ENCODE results near the gene SFXN5. TPM values are rescaled to one million over a fixed set of nuclear protein-coding genes. Genes with fewer than 3 reads are reported as not detected.

SFXN5 gene
- total RNA-seq, 1 experiment from 2014 or later = 27.8 TPM

- in situ Hi-C loops (cut with HindIII; ENCODE audit: low pct_unique_long_range_greater_than_20kb, low sequenced_read_pairs) = no loop called here
- Histone ChIP-seq H3K4me3 (ENCODE audit: low read depth in 2 of 2, low read length in 2 of 2) (no peak overlapping the region), H3K27me3 (ENCODE audit: control insufficient read depth, insufficient read depth, low read length) (no peaks in the 10 kb centered on the region), H3K4me1 (ENCODE audit: control insufficient read depth, insufficient read depth, low read length) (no peaks in the 10 kb centered on the region), H3K9me3 (ENCODE audit: control insufficient read depth, insufficient read depth, low read depth, low read length) (no peaks in the 10 kb centered on the region), H3K36me3 (ENCODE audit: control insufficient read depth, insufficient read depth, low read length) (no peaks in the 10 kb centered on the region), H3K27ac (ENCODE audit: low read length) (no peak overlapping the region)
- intact Hi-C loops (cut with micrococcal nuclease; ENCODE audit: unreplicated experiment) = no loop called here
- BruUV-seq (replicated peaks) = no TSS peak
- TF ChIP-seq POLR2AphosphoS5 (IDR thresholded peaks at IDR 0.05; ENCODE audit: low read depth, low read length) = no peak
- TF ChIP-seq, protein P1, sequence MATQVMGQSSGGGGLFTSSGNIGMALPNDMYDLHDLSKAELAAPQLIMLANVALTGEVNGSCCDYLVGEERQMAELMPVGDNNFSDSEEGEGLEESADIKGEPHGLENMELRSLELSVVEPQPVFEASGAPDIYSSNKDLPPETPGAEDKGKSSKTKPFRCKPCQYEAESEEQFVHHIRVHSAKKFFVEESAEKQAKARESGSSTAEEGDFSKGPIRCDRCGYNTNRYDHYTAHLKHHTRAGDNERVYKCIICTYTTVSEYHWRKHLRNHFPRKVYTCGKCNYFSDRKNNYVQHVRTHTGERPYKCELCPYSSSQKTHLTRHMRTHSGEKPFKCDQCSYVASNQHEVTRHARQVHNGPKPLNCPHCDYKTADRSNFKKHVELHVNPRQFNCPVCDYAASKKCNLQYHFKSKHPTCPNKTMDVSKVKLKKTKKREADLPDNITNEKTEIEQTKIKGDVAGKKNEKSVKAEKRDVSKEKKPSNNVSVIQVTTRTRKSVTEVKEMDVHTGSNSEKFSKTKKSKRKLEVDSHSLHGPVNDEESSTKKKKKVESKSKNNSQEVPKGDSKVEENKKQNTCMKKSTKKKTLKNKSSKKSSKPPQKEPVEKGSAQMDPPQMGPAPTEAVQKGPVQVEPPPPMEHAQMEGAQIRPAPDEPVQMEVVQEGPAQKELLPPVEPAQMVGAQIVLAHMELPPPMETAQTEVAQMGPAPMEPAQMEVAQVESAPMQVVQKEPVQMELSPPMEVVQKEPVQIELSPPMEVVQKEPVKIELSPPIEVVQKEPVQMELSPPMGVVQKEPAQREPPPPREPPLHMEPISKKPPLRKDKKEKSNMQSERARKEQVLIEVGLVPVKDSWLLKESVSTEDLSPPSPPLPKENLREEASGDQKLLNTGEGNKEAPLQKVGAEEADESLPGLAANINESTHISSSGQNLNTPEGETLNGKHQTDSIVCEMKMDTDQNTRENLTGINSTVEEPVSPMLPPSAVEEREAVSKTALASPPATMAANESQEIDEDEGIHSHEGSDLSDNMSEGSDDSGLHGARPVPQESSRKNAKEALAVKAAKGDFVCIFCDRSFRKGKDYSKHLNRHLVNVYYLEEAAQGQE (IDR thresholded peaks at IDR 0.05; ENCODE audit: insufficient read depth in 1 of 2, low read depth in 2 of 2, low read length in 1 of 2) = no peak
- ChIA-PET CTCF (no interaction called here), POLR2A (no interaction called here)
- DNase-seq (ENCODE audit: low read depth, low spot score) (no peak), ATAC-seq (no peak)
Observed at GRCh38 chr2:72942881-72943418, 128.6 kb downstream of the SFXN5 start.

DNA sequence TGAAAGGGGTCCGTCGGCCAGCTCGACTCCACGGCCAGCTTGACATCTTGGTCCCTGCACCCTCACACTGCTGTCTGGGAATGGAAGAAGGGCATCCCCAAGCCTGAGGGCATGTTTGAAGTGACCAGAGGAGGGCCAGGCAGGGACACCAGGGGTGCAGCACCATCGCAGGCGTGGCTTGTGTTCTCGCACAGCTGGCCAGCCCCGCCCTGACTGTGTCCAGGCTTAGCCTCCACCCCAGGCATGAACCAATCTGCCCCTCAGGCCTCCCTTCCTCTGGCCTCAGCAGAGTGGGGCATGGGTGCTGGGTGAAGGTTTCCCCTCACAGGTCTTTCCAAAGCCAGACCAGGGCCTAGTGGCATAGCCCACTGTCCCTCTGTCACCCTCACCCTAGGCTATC, 129.2 kb downstream of the SFXN5 start:
- intact Hi-C loops (cut with micrococcal nuclease; ENCODE audit: unreplicated experiment) = no loop called here
- Histone ChIP-seq H3K4me1 (ENCODE audit: control insufficient read depth, insufficient read depth, low read length) (no peaks in the 10 kb centered on the region), H3K27me3 (ENCODE audit: control insufficient read depth, insufficient read depth, low read length) (no peaks in the 10 kb centered on the region), H3K9me3 (ENCODE audit: control insufficient read depth, insufficient read depth, low read depth, low read length) (no peaks in the 10 kb centered on the region), H3K4me3 (ENCODE audit: low read depth in 2 of 2, low read length in 2 of 2) (no peak overlapping the region), H3K36me3 (ENCODE audit: control insufficient read depth, insufficient read depth, low read length) (no peaks in the 10 kb centered on the region), H3K27ac (ENCODE audit: low read length) (no peak overlapping the region)
- TF ChIP-seq SIN3A (IDR thresholded peaks at IDR 0.05; ENCODE audit: borderline replicate concordance, insufficient read depth, low read depth, low read length) = no peak
- TF ChIP-seq CTCF (IDR thresholded peaks at IDR 0.05) = no peak
- no peak for TF ChIP-seq TCF7L2 (IDR thresholded peaks at IDR 0.05; ENCODE audit: low read depth, low read length)
- TF ChIP-seq, protein P1 (IDR thresholded peaks at IDR 0.05; ENCODE audit: insufficient read depth in 1 of 2, low read depth in 2 of 2, low read length in 1 of 2) = no peak
- ATAC-seq (no peak), DNase-seq (ENCODE audit: low read depth, low spot score) (no peak)
- in situ Hi-C loops (cut with HindIII; ENCODE audit: low pct_unique_long_range_greater_than_20kb, low sequenced_read_pairs) = no loop called here
- CTCF ChIA-PET = interaction anchor here (0.8 kb wide), 1 partner anchor 49 kb away, joined by 3 read pairs; no protein-coding TSS in a partner anchor
- POLR2A ChIA-PET = no interaction called here
- no TSS peak for BruUV-seq (replicated peaks)

All from Panc1 (cell line).